ENCODE data around the gene SBF2.

DNA sequence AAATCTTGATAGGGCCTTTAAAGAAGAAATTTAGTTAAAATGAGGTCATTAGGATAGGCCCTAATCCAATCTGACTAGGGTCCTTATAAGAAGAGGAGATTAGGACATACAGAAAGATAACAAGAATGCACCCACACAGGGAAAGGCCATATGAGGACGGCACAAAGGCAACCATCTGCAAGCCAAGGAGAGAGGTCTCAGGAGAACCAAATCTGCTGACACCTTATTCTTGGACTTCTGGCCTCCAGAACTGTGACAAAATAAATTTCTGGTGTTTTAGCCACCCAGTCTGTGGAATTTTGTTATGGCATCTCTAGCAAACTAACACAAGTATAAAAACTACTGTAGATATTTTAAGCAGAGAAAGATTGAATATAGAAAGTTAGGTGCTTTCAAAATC, 39.5 kb upstream of the SBF2 start:
- TF ChIP-seq CENPX (CRISPR knock-in tag; IDR thresholded peaks at IDR 0.05), result no peak
- no peak for TF ChIP-seq CC2D1A (CRISPR knock-in tag; IDR thresholded peaks at IDR 0.05)
- no peak for TF ChIP-seq SRSF1 (optimal IDR thresholded peaks at IDR 0.05; ENCODE audit: low read depth, low read length)
- TF ChIP-seq, protein P1, sequence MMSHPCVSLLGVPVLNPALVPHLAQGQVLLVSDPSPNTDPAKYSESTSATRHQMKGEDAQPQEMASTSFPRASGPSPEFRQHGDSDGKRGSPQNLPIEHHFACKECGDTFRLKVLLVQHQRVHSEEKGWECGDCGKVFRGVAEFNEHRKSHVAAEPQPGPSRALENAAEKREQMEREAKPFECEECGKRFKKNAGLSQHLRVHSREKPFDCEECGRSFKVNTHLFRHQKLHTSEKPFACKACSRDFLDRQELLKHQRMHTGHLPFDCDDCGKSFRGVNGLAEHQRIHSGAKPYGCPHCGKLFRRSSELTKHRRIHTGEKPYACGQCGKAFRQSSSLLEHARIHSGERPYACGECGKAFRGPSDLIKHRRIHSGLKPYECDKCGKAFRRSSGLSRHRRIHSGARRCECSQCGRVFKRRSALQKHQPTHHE (CRISPR knock-in tag; IDR thresholded peaks at IDR 0.05; ENCODE audit: borderline replicate concordance), result no peak
- TF ChIP-seq, protein P2, sequence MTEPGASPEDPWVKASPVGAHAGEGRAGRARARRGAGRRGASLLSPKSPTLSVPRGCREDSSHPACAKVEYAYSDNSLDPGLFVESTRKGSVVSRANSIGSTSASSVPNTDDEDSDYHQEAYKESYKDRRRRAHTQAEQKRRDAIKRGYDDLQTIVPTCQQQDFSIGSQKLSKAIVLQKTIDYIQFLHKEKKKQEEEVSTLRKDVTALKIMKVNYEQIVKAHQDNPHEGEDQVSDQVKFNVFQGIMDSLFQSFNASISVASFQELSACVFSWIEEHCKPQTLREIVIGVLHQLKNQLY (CRISPR knock-in tag; IDR thresholded peaks at IDR 0.05), result no peak
- no peak for TF ChIP-seq NBN (conservative IDR thresholded peaks at IDR 0.05)
- TF ChIP-seq, protein P3, sequence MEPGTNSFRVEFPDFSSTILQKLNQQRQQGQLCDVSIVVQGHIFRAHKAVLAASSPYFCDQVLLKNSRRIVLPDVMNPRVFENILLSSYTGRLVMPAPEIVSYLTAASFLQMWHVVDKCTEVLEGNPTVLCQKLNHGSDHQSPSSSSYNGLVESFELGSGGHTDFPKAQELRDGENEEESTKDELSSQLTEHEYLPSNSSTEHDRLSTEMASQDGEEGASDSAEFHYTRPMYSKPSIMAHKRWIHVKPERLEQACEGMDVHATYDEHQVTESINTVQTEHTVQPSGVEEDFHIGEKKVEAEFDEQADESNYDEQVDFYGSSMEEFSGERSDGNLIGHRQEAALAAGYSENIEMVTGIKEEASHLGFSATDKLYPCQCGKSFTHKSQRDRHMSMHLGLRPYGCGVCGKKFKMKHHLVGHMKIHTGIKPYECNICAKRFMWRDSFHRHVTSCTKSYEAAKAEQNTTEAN (CRISPR knock-in tag; conservative IDR thresholded peaks at IDR 0.05), result no peak
- TF ChIP-seq, protein P4, sequence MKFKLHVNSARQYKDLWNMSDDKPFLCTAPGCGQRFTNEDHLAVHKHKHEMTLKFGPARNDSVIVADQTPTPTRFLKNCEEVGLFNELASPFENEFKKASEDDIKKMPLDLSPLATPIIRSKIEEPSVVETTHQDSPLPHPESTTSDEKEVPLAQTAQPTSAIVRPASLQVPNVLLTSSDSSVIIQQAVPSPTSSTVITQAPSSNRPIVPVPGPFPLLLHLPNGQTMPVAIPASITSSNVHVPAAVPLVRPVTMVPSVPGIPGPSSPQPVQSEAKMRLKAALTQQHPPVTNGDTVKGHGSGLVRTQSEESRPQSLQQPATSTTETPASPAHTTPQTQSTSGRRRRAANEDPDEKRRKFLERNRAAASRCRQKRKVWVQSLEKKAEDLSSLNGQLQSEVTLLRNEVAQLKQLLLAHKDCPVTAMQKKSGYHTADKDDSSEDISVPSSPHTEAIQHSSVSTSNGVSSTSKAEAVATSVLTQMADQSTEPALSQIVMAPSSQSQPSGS (CRISPR knock-in tag; IDR thresholded peaks at IDR 0.05), result no peak
- no peak for TF ChIP-seq STAT5B (CRISPR knock-in tag; IDR thresholded peaks at IDR 0.05)
